Kidney epithelial cell (primary cell): ENCODE data around the gene SEC14L6. TPM values are rescaled to one million over a fixed set of nuclear protein-coding genes. Genes with fewer than 3 reads are reported as not detected.
A peak's percentile ranks its signal among the peaks of the same experiment; 100 is the strongest.
"Not testable (repeated sequence)": the region's sequence is repeated elsewhere in the genome, so short reads cannot be mapped to it uniquely, and the experiment has no call there.

Experiments used
- DNase-seq: peaks from one replicate; pipeline ENCODE4 v3.0.0-alpha.2; 2010; ENCODE audit warnings: low read depth
- H3K27me3 ChIP-seq: 2 replicates; pipeline ENCODE4 v1.6.0; 2011; ENCODE audit warnings: low read length; ENCODE audit not compliant: control insufficient read depth, insufficient read depth
- H3K36me3 ChIP-seq: 2 replicates; pipeline ENCODE4 v1.5.1; 2011; ENCODE audit warnings: low read length; ENCODE audit not compliant: control insufficient read depth, insufficient read depth
- H3K4me3 ChIP-seq: 2 replicates; pipeline ENCODE4 v1.5.1; 2011; ENCODE audit warnings: low read depth, mild to moderate bottlenecking, control low read depth, low read length
- CTCF ChIP-seq: IDR thresholded peaks from 2 replicates; pipeline ENCODE4 v1.5.1; 2011; ENCODE audit warnings: mild to moderate bottlenecking, moderate library complexity, low read length, control low read depth, inconsistent platforms; ENCODE audit not compliant: insufficient read depth, poor library complexity, severe bottlenecking
- total RNA-seq: library from RNA; depleted of rRNA; stranded (reverse); fragments of >200 nt; gene quantifications from 2 replicates; pipeline ENCODE4 v1.2.3, GENCODE V29; 2015

The SEC14L6 gene
- total RNA-seq, result 3.7 and 5.8 TPM in 2 replicates

- no peak within 1 kb of the TSS for H3K4me3 ChIP-seq
- no peaks in the 10 kb centered on the region for H3K27me3 ChIP-seq
- DNase-seq, result no peak
- no peak for TF ChIP-seq CTCF
- H3K36me3 ChIP-seq, result no peaks in the 10 kb centered on the region
These were observed at the start of gene SEC14L6 for GRCh38 chr22:30546616-30547015. Gene SEC14L6, minus strand, starts transcription at chr22:30546741. Its CDS starts 59 bp downstream, at chr22:30546682.

- no peak for TF ChIP-seq CTCF
- Histone ChIP-seq H3K4me3 (no peak overlapping the region), H3K36me3 (no peaks in the 10 kb centered on the region), H3K27me3 (no peaks in the 10 kb centered on the region)
- no peak for DNase-seq
These were observed 49.7 kb upstream of the SEC14L6 start for GRCh38 chr22:30596199-30596598.

- not testable (repeated sequence) for H3K27me3 ChIP-seq, DNase-seq, H3K36me3 ChIP-seq
- H3K4me3 ChIP-seq, result peak overlapping the region; percentile 4
These were observed 45.8 kb upstream of the SEC14L6 start for GRCh38 chr22:30592360-30592713.

GRCh38 chr22:30591588-30592359, 45.2 kb upstream of the SEC14L6 start, which contains the start of gene PES1:
Gene PES1, minus strand, starts transcription at chr22:30591910. Its CDS starts 77 bp downstream, at chr22:30591833.
- no peak for TF ChIP-seq CTCF
- Histone ChIP-seq H3K36me3 (peaks cover 3% of the 10 kb centered on the region), H3K27me3 (no peaks in the 10 kb centered on the region), H3K4me3 (peak within 1 kb of the TSS; percentile 92)
- peak; percentile 97 for DNase-seq

- Histone ChIP-seq H3K4me3 (peak overlapping the region; percentile 92), H3K36me3 (peaks cover 3% of the 10 kb centered on the region), H3K27me3 (no peaks in the 10 kb centered on the region)
- no peak for DNase-seq
- TF ChIP-seq CTCF, result no peak
These were observed 44.6 kb upstream of the SEC14L6 start for GRCh38 chr22:30591191-30591587.

- Histone ChIP-seq H3K4me3 (no peak overlapping the region), H3K27me3 (no peaks in the 10 kb centered on the region), H3K36me3 (peaks cover 13% of the 10 kb centered on the region)
- no peak for TF ChIP-seq CTCF
- no peak for DNase-seq
These were observed 39.9 kb upstream of the SEC14L6 start for GRCh38 chr22:30586414-30586813.
